SHP77 treated with DMSO at 0.1 percent for 48 hours (cell line): Measurements from ENCODE around the gene HAS3.
A peak's percentile ranks its signal among the peaks of the same experiment; 100 is the strongest.
"Not testable (repeated sequence)": the region's sequence is repeated elsewhere in the genome, so short reads cannot be mapped to it uniquely, and the experiment has no call there.

Experiments
- DNase-seq: peaks from one replicate; lab custom pipeline; 2025; lab: John Stamatoyannopoulos, UW

HAS3 gene

DNA sequence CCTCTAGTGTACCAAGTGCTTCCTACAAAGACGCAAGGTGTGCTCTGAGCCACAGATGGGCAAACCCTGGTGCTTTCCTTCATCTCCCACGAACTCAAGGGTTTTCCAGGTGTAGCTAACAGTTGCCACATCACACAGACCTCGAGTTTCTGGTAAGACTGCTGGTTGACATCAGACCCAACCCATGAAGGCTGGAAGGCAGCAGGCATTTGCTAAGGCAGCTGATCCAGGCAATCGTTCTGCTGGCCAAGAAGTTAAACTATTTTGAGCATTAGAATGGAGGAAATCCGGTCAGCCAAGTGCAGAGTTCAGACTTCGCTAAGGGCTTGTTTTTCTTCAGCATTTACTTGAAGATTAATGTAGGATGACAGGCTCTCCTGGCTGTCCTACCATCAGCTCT is 11.5 kb downstream of the HAS3 start:
- no peak for DNase-seq

GRCh38 chr16:69118468-69118867 is 13.0 kb downstream of the HAS3 start:
- no peak for DNase-seq

DNA sequence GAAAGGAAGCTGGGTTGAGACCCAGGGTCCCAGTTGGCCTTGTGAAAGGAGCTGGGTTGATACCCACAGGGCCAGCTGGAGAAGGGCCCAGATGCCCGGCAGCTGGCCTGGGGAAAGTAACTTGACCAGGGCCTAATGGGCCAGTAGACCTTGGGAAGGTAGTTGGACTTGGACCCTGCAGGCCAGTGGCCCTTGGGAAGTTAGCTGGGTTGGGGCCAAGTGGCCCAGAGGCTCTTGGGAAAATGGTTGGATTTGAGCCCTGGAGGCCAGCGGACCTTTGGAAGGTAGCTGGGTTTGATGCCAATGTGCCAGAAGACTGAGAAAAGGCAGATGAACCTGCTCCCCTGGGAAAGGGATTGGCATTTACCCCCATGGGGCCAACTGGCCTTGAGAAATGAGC is 13.5 kb downstream of the HAS3 start:
- no peak for DNase-seq

DNA sequence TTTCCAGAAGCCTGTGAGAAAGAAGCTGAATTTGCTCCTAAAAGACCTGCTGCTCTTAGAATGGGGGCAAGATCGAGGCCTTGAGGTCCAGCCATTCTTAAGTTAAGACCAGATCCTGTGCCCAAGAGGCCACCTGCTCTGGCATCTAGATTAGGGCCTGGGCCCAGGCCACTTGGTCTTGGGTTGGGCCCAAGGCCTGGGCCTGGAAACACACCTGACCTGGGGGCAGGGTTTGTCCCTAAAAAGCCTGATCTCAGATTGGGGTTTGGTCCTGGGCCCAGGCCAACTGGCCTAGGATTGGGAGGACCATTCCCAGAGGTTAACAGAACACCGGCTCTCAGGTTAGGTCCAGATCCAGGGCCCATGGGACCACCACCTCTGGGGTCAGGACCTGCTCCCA is 14.1 kb downstream of the HAS3 start:
- DNase-seq, result no peak

DNA sequence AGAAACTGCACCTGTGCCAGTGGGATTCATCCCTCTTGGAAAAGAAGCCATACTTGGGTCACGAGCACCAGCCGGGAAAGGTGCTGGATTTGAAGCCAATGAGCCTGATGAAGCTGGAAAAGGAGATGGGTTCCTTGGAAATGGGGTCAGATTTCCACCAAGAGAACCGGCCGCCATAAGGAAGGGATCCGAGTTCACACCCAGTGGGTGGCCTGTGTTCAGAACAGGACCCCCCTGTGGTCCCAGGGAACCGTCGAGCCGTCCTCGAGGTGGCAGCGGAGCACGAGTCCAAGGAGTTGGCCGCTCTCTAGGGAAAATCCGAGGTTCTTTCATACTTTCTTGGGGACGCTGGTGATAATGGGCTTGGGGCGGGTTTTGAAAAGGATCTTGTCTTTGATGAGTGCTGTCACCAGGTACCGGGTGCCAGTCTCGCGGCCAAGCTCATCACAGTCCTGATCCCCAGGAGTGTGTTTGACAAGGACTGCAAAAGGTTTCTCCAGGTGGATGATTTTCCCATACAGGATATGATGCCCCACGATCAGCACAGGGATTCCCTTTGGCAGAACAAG is 14.7 kb downstream of the HAS3 start:
- no peak for DNase-seq

GRCh38 chr16:69123910-69124309 is 18.5 kb downstream of the HAS3 start:
- peak; percentile 33 for DNase-seq

DNA sequence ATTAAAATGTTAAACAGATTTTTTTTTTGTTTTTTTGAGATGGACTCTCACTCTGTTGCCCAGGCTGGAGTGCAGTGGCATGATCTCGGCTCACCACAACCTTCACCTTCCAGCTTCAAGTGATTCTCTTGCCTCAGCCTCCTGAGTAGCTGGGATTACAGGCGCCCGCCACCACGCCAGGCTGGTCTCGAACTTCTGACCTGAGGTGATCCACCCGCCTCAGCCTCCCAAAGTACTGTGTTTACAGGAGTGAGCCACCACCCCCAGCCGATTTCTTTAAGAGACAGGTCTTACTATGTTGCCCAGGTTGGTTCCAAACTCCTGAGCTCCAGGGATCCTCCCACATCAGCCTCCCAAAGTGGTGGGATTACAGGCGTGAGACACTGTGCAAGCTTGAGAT is 19.0 kb downstream of the HAS3 start:
- not testable (repeated sequence) for DNase-seq

DNA sequence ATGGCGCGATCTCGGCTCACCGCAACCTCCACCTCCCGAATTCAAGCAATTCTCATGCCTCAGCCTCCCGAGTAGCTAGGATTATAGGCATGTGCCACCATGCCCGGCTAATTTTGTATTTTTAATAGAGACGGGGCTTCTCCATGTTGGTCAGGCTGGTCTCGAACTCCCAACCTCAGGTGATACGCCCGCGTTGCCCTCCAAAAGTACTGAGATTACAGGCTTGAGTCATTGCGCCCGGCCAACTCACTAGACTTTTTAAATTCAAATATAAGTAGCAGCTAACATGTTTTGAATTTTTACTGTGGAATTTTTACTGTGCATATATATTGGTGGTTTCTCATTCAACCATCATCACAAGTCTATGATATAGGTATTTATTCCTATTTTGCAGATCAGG is 19.5 kb downstream of the HAS3 start:
- not testable (repeated sequence) for DNase-seq

GRCh38 chr16:69126221-69126620 is 20.8 kb downstream of the HAS3 start:
- DNase-seq, result no peak

DNA sequence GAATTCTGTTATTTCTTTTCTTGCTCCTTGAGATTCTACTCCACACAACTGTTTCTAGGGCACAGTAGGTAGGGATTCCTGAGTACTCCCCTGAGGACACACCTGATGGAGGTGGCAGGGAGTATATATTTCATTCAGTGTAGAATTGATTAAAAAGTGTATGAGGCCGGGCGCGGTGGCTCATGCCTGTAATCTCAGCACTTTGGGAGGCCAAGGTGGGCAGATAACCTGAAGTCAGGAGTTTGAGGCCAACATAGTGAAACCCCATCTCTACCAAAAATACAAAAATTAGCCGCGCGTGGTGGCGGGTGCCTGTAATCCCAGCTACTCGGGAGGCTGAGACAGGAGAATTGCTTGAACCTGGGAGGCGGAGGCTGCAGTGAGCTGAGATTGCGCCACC is 21.3 kb downstream of the HAS3 start:
- DNase-seq, result not testable (repeated sequence)

GRCh38 chr16:69127966-69128510 is 22.6 kb downstream of the HAS3 start:
- DNase-seq, result no peak

DNA sequence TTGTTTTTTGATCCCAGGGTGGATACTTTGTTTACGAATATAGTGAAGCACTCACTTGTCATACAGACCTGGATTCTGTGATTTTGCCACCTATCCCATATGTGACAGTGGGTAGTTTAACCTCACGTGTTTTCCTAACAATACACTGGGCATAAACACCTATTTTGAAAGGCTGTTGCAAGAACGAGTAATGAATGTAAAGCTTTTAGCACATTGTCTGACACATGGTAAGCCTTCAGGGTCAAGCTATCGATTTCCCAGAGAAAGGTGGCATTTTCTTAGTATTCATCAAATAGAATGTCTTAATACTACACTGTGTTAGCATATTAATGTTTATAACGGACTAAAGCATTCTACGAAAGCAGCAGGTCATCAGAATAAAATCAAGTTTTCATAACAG is 25.0 kb downstream of the HAS3 start:
- DNase-seq, result no peak

DNA sequence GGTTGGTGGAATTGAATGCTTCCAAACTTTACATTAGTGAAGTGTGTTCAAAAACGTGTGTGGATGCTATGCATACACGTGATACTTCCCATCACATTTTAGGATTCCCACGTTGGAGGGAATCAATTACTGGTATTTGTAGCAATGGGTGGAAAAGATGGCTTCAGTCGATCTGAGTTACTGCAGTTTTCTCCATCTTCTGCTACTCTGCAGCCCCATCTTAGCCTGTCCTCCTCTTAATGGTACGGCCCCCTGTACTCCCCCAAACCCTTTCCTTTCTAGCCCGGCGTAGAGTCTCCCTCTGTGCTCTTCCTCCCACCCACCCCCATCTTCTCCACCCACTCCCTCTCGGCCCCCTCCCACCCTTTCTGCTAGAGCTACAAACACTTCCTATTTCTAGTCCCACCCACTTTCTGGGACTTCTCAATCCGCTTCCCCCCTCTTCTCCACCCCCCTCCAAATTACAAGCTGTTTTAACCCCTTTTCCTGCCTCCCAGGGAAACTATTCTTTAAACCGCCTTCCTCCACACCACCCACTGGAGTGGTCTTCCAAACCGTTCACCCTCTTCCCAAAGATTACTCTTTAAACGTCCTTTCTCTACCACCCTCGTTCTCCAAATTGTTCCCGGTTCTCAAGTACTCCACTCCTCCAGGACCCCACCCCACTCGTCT is 25.9 kb downstream of the HAS3 start:
- no peak for DNase-seq

GRCh38 chr16:69131839-69132423 is 26.5 kb downstream of the HAS3 start:
- DNase-seq, result no peak

GRCh38 chr16:69132424-69133252 is 27.2 kb downstream of the HAS3 start, which contains the start of the genes CHTF8 and UTP4:
Gene CHTF8 (minus strand): TSS chr16:69132588. CDS start chr16:69121458, 11,130 bp downstream.
Gene UTP4 (plus strand): TSS chr16:69132649. CDS start chr16:69133460, 811 bp downstream.
- peak; percentile 48 for DNase-seq

DNA sequence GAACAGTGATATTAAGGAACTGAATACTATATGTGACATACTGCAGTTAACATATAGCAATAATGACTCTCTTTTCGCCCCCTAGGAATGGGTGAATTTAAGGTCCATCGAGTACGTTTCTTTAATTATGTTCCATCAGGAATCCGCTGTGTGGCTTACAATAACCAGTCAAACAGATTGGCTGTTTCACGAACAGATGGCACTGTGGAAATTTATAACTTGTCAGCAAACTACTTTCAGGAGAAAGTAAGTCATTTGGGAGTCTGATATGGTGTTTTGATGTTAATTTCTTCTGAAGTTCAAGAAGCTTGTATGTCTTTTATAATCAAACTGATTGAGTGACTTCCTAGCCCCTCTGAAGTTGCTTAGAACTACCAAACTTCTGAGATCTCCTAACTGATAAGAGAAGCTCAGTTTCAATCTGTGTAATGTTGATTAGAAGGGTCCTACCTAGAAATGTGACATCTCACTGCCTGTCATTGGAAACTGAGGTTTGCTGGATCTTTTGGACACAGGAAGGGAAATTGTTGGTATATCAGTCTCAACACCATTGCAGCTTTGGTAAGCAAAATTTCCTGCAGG is 28.0 kb downstream of the HAS3 start:
- DNase-seq, result no peak

DNA sequence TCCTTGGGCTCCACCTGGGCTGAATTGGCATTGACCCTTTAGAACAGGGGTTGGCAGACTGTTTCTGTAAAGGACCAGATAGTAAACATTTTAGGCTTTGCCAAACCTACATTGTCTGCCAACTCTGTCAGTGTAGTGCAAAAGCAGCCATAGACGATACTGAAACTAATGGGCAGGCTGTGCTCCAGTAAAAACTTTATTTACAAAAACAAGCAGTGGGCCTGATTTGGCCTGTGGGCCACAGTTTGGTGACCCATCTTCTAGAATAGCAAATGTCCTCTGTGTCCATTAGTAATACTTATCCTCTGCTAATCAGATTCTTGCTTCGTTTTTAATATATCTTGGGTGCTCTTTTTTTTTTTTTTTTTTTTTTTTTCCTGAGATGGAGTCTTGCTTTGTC is 33.2 kb downstream of the HAS3 start:
- no peak for DNase-seq

DNA sequence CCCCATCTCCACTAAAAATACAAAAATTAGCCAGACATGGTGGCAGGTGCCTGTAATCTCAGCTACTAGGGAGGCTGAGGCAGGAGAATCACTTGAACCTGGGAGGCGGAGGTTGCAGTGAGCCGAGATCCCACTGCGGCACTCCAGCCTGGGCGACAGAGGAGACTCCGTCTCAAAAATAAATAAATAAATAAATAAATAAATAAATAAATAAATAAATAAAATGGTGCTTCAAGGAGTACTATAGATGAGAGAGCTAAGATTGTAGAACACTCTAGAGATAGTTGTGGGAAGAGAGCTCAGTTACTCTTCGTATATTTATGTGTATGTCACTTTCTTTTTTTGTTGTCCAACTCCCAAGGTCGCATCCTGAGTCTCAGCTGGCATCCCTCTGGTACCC is 34.0 kb downstream of the HAS3 start:
- not testable (repeated sequence) for DNase-seq

DNA sequence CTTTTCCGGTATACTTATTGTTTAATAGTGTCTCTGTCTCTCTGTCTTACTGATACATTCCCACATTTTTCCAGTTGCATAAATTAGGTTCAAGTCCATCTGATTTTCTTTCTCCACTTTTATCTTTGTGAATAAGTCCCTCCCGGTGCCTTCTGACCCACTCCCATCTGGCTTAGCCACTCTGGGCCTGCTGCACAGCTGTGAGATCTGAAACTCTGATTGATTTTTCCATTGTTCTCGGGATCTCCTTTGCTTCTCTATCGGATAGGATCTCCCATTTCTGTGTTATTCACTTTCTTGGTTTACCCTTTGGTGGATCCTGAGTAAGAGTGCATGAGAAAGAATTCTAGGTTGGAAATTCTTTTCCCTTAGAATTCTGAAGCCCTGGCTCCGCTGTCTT is 35.6 kb downstream of the HAS3 start:
- DNase-seq, result no peak

- no peak for DNase-seq
Measured at GRCh38 chr16:69141936-69142335, 36.5 kb downstream of the HAS3 start.

- DNase-seq, result no peak
Measured at GRCh38 chr16:69143116-69143515, 37.7 kb downstream of the HAS3 start.

- DNase-seq, result no peak
Measured at GRCh38 chr16:69145658-69146057, 40.2 kb downstream of the HAS3 start.
